K562 (cell line): ENCODE measurements around the gene ABHD16A. TPM values are rescaled to one million over a fixed set of nuclear protein-coding genes. Genes with fewer than 3 reads are reported as not detected.

Source experiments
- AFF4 ChIP-seq: sonication (generic); formaldehyde crosslinking; IDR thresholded peaks from 2 replicates; pipeline ENCODE4 v1.8.0; 2023; ENCODE audit warnings: mild to moderate bottlenecking, missing genetic modification reagents
- GTF2E2 ChIP-seq: fragments of 200-800 bp; sonication (Bioruptor generic); IDR thresholded peaks from 2 replicates; pipeline ENCODE4 v1.6.1; 2016; ENCODE audit warnings: missing genetic modification characterization, missing compliant biosample characterization
- HINFP ChIP-seq: fragments of 450-650 bp; conservative IDR thresholded peaks from 2 replicates; pipeline ENCODE4 v1.6.1; 2016; ENCODE audit warnings: missing genetic modification characterization, low read depth, mild to moderate bottlenecking, control low read depth, missing compliant biosample characterization
- HIVEP1 ChIP-seq: fragments of 250-450 bp; sonication (Bioruptor Pico); IDR thresholded peaks from 2 replicates; pipeline ENCODE4 v1.4.0; 2020; ENCODE audit warnings: mild to moderate bottlenecking
- MBD2 ChIP-seq: sonication (generic); IDR thresholded peaks from 2 replicates; pipeline ENCODE4 v1.6.1; 2016; ENCODE audit warnings: low read depth, borderline replicate concordance
- MXD1 ChIP-seq: fragments of 250-450 bp; sonication (Bioruptor Pico); IDR thresholded peaks from 2 replicates; pipeline ENCODE4 v1.8.0; 2021; ENCODE audit warnings: borderline replicate concordance, mild to moderate bottlenecking, moderate library complexity; ENCODE audit not compliant: poor library complexity, severe bottlenecking
- MYC ChIP-seq, 2 experiments: fragments of 250-450 bp in 1 of 2; sonication (Bioruptor Pico) in 1 of 2; IDR thresholded peaks; 2 replicates each; pipeline versions ENCODE4 v1.5.1 to v1.6.1; 2012 to 2021; ENCODE audit warnings: low read depth in 2 of 2, borderline replicate concordance in 1 of 2, improper control_type of control experiment in 1 of 2, low read length in 1 of 2, mild to moderate bottlenecking in 1 of 2, moderate library complexity in 1 of 2
- OTX1 ChIP-seq: fragments of 450-650 bp; formaldehyde crosslinking; IDR thresholded peaks from 2 replicates; pipeline ENCODE4 v1.4.0; 2022; ENCODE audit warnings: mild to moderate bottlenecking
- ZBTB11 ChIP-seq, 3 experiments: fragments of 200-800 bp in 1 of 3; fragments of 250-450 bp in 1 of 3; fragments of 450-650 bp in 1 of 3; sonication (Bioruptor Pico) in 1 of 3; sonication (Bioruptor generic) in 1 of 3; formaldehyde crosslinking in 1 of 3; IDR thresholded peaks; 2 replicates each; pipeline versions ENCODE4 v1.6.1 to v1.8.0; 2016 to 2022; ENCODE audit warnings: mild to moderate bottlenecking in 2 of 3, missing genetic modification characterization in 2 of 3, missing compliant biosample characterization in 1 of 3, moderate library complexity in 1 of 3
- ZNF165 ChIP-seq: fragments of 250-450 bp; sonication (Bioruptor Pico); IDR thresholded peaks from 2 replicates; pipeline ENCODE4 v1.4.0; 2020; ENCODE audit warnings: borderline replicate concordance
- ZNF507 ChIP-seq: conservative IDR thresholded peaks from 2 replicates; pipeline ENCODE4 v1.6.1; 2017; ENCODE audit warnings: missing genetic modification characterization, missing compliant biosample characterization
- ZNF79 ChIP-seq: fragments of 250-450 bp; sonication (Bioruptor Pico); IDR thresholded peaks from 2 replicates; pipeline ENCODE4 v1.4.0; 2020; ENCODE audit warnings: low read depth, mild to moderate bottlenecking, moderate library complexity
- polyA plus RNA-seq, 8 experiments: library from polyadenylated mRNA; depleted of rRNA in 4 of 8; stranded (reverse) in 5 of 8; unstranded in 3 of 8; fragments of >200 nt; fragmentation: Nextera tagmentation in 2 of 8; fragmentation: Illumina TruSeq in 1 of 8; extraction: Ambion mirVana in 2 of 8; extraction: Trizol in 1 of 8; gene quantifications; 2 replicates each; pipeline versions ENCODE4 v1.2.1 to v1.2.3, GENCODE V29; 2011 to 2014; ENCODE audit warnings: inconsistent platforms in 1 of 8, missing spikeins in 1 of 8
- total RNA-seq, 7 experiments: library from RNA; depleted of rRNA in 6 of 7; stranded (reverse); fragments of >200 nt in 6 of 7; fragmentation: Illumina TruSeq in 2 of 7; extraction: Trizol in 2 of 7; gene quantifications; 2 replicates each; pipeline versions ENCODE4 v1.2.1 to v1.2.3, GENCODE V29; 2011 to 2021; ENCODE audit warnings: low replicate concordance in 1 of 7

The ABHD16A gene
- total and polyA plus RNA-seq, 9 of the 15 experiments (the other 6 are each of a cell fraction or from before 2014, with no cell fraction given): 25.8 to 120 (median 81.6) TPM

- TF ChIP-seq ZBTB11 (CRISPR knock-in tag; IDR thresholded peaks at IDR 0.05) (peak in 2 of 3 experiments; percentile 9 to 57; a peak in 2 of 6 replicates), HINFP (tag) (no peak), OTX1 (peak; percentile 83), AFF4 (CRISPR knock-in tag) (0 out of 2 replicates have a peak, but pooled peaks have one; percentile 79), MYC (IDR thresholded peaks at IDR 0.05; ENCODE audit: low read depth, low read length) (peak; percentile 27; the same call in 1 of the 2 replicates), MYC (CRISPR knock-in tag; IDR thresholded peaks at IDR 0.05; ENCODE audit: borderline replicate concordance, low read depth) (peak; percentile 75; the same call in 1 of the 2 replicates), ZNF79 (CRISPR knock-in tag) (no peak), MXD1 (CRISPR knock-in tag) (no peak), MBD2 (peak; percentile 77), HIVEP1 (0 out of 2 replicates have a peak, but pooled peaks have one; percentile 48), GTF2E2 (tag) (peak; percentile 75; the same call in 1 of the 2 replicates), ZNF165 (CRISPR knock-in tag) (no peak), ZNF507 (no peak)
These were observed 12.7 kb downstream of the ABHD16A start (continued) for GRCh38 chr6:31690231-31691077.
